Stimulated activated CD4-positive, alpha-beta T cell treated with anti-CD3 and anti-CD28 coated beads, Interleukin-2, amount 100 ng/mL, for 24 hours (primary cell): Measurements from ENCODE around the gene RABIF.
"Not testable (repeated sequence)": the region's sequence is repeated elsewhere in the genome, so short reads cannot be mapped to it uniquely, and the experiment has no call there.

ENCODE experiments used
- DNase-seq, 2 donors: peaks; one replicate each; pipeline ENCODE4 v3.0.0-alpha.2; 2020

RABIF gene

DNA sequence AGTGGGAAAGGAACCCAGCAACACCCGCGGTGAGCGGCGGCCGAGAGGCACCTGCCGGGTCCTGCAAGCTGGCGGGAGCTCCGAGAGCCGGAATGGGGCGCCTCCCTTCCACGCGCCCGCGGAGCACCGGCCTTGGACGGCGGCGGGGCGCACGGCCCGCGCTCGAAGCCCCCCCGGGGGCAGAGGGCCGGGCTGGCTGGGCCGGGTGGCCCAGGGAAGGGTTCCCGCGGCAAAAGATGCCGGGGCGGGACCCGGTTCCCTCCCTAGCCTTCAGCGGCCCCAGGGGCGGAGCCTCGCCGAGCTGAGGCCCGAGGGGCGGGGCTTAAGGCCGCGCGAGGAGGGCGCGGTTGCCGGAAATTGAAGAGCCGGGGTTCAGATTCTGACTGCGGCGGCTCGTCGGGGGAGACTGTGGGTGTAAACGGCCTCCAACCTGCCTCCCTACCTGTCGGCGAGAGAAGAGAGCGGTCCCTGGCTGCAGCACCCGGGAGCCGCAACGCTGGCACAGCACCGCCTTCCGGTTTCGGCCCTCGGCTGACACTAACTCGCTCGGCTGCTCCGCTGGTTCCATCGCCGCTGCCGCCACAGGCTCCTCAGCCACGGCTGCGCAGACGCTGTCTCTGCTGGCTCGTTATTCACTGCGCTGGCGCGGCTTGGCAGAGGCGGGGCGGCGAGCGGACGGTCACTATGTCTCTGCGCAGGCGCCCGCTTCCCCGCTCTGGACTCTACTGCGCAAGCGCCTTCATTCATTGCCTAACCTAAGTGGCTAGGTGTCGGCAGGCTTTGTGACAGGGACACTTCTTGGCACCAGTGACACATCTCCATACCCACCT, at the start of gene RABIF:
TSS of gene RABIF (minus strand) at position 619 of the 830 bp plus-strand sequence. CDS start at position 568, 51 bp downstream.
- peak; percentile 97 for DNase-seq

DNA sequence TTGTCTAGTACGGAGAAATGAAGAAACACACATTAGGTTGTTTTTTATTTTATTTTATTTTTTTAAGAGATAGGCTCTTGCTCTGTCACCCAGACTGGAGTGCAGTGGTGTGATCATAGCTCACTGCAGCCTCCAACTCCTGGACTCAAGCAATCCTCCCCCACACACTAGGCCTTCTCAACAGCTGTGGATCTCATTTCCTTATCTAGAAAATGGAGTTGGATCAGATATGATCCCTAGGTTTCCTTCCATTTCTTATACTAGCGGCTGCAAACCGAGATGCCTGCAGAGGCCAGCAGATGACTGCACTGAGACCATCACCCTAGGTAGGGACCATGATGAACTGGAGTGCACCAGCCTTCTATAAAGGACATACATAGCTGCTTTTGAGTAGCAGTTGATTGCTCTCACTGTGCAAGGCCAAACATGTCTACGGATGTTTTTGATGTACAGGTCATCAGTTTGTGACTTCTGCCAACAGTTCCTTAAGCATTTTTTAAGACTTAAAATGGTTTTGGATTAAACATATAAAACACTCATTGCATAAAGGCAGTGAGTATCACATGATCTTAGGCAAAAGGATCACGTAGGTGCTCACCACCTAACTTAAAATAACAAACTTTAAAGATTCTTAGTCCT, 49.5 kb upstream of the RABIF start:
- DNase-seq, result no peak

GRCh38 chr1:202936409-202936808, 47.5 kb upstream of the RABIF start:
- DNase-seq, result not testable (repeated sequence)

DNA sequence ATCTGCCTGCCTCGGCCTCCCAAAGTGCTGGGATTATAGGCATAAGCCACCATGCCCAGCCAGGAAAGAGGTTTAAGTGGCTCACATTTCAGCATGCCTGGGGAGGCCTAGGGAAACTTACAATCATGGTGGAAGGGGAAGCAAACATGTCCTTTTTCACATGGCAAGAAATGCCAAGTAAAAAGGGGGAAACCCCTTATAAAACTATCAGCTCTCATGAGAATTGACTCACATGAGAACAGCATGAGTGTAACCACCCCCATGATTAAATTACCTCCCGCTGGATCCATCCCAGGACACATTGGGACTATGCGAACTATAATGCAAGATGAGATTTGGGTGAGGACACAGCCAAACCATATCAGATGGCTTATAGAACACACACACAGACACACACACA, 46.9 kb upstream of the RABIF start:
- no peak for DNase-seq

GRCh38 chr1:202934755-202935154, 45.8 kb upstream of the RABIF start:
- no peak for DNase-seq

DNA sequence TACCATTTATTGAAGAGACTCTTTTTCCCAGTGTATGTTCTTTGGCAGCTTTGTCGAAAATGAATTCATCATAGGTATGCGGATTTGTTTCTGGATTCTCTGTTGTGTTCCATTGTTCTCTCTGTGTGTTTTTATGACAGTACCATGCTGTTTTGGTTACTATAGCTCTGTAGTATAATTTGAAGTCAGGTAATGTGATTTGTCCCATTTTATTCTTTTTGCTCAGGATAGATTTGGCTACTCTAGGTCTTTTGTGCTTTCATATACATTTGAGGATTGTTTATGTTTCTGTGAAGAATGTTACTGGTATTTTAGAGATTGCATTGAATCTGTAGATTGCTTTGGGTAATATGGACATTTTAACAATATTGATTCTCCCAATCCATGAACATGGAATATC, 43.5 kb upstream of the RABIF start:
- no peak for DNase-seq

DNA sequence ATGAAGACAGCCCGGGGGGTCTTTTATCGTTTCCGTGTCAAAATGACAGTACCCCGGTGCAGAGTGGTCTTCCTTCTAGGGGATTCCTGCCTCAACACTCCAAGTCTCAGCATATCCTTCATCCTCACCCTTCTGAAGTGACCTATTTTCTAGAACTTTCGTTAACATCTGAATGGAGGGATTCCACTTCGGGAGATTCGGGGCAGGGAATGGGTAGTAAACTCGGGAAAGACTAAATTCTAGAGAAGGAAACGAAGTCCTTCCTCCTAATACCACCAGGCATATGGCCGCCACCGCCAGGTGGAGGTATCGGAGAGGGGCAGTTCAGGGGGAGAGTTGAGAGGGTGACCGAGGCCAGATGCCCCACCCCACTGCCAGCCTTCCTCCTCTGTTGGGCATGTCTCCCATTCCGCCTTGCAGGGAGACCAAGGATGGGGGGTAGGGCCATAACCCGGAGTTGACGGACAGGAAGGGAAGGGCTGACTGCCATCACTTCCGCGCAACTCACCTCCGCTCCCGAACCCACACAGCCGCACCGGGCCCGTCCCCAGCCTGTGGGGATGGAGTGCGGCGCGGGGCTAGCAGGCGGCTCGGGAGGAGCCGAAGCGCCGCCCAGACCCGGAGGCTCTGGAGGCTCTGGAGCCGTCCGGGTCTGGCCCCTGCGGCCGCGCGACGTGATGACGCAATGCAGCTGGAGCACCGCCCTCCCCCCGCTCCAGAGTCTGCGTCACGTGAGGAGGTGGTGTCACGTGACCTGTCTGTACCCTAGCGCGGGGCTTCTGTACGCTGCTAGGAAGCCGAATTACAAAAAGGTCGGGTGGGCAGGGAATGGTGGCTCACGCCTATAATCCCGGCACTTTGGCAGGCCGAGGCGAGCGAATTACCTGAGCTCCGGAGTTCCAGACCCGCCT, 37.9 kb upstream of the RABIF start, which contains the start of gene KLHL12:
TSS of gene KLHL12 (minus strand) at position 654 of the 911 bp plus-strand sequence. CDS start 2,072 bp downstream, outside the sequence.
- DNase-seq, result peak; percentile 95 to 96

DNA sequence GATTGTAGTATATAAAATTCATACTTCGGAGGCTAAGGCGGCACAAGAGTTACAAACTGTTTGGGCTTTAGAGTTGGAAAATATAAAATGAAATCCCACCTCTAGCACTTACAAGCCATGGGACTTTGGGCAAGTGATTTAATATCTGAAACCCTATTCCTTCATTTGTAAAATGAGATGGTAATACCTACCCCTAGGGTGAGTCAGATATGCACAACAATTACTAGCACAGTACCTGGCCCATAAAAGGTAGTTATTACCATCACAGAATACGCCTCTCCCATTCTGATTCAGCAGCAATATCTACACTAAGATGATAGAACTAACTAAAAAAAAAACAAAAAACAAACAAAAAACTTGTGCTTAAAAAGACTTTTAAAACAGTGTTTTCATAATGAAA, 34.6 kb upstream of the RABIF start:
- no peak for DNase-seq

- DNase-seq, result no peak
These were observed 30.7 kb upstream of the RABIF start for GRCh38 chr1:202919615-202920014.

GRCh38 chr1:202915146-202915545, 26.2 kb upstream of the RABIF start:
- DNase-seq, result no peak

GRCh38 chr1:202912476-202912875, 23.5 kb upstream of the RABIF start:
- not testable (repeated sequence) for DNase-seq

DNA sequence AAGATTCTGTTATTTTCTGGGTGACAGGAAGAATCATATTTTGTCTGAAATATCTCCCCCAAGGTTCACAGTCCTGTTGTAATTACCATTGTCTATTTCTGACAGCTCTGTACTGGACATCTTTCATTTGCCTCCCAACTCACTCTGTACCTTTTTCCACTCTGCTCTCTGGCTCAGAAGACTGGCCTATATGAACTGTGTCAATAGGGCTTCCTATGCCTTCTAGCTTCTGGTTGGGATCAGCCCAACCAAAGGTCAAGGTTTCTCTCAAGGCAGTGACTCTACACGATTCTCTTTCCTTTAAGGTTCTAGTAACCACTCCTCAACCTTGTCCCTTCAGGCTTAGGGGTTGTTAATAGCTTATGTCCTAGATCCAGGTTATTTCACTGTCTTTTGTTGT, 20.5 kb upstream of the RABIF start:
- no peak for DNase-seq

- no peak for DNase-seq
These were observed 20.0 kb upstream of the RABIF start for GRCh38 chr1:202908998-202909397.

- DNase-seq, result no peak
These were observed 16.4 kb upstream of the RABIF start for GRCh38 chr1:202905331-202905730.

- DNase-seq, result not testable (repeated sequence)
These were observed 14.9 kb upstream of the RABIF start for GRCh38 chr1:202903808-202904207.

- DNase-seq, result no peak
These were observed 12.6 kb upstream of the RABIF start for GRCh38 chr1:202901555-202901954.

DNA sequence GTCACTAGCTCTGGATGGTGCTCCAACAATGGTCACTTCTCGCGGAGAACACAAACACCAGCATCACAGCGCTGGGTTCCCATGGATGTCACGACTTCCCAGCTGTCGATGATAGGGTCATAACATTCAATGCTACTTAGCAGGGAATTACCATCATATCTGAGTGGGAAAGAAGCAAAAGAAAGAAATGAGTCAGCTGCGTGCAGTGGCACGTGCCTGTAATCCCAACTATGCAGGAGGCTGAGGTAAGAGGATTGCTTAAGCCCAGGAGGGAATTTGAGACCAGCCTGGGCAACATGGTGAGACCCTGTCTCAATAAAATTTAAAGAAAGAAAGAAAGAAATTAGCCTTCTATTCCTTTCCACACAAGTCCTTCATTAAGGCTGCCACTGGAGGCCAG, 3.6 kb upstream of the RABIF start:
- no peak for DNase-seq

DNA sequence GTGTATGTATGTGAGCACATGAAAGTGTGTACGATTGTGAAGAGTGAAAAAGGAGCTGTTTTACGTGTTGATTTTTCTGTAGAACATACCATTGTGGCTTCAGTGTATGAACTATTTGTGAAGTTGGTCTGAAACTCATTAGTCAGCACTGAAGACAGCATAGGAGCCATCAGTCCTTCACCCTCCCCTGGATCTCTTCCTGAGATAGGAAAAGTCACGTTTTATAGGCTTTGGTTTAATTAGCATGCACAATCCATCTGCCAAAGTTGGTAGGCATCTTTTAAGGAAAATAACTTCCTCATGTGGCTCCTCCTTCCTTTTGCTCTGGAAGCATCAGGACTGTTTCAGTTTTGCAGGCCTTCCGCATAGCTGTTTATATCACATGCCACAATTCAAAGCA, 1.4 kb upstream of the RABIF start:
- no peak for DNase-seq

DNA sequence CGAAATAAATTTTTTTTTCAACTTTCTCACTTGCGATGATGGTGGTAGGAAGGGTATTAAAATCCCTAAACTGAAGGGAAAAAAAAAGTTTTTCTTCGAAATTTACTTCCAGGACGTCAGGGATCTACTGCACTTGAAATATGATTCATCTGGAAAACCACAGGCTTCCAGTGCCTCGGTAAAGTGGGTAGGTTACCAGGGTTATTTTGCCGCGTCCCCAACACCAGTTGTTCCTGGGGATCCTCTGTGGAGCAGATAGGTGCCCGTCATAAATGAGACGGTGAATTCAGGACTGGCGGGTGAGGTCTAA, 773 bp downstream of the RABIF start:
- no peak for DNase-seq

DNA sequence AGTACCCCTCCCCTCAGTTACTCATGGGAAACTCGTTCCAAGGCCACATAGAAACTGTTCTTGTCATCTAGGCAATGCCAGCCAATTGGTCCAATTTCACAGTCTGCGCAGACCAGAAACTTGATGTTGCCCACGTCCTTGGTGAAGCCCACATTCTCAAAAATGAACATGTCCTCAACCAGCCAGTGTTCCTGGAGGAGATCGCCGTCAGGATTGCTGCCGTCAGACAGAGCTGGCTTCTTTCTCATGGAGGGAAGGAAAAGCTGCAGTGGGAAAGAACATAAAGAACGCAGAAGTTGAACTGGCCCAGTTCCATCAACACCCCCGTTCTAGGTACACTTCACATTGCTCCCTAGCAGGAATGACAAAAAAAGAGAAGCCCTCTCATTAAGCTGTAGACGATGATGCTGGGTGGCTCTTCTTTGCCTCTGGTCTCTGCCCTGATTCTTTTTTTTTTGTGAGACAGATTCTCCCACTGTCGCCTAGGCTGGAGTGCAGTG, 7.9 kb downstream of the RABIF start:
- no peak for DNase-seq

- no peak for DNase-seq
These were observed 8.9 kb downstream of the RABIF start for GRCh38 chr1:202880062-202880461.

DNA sequence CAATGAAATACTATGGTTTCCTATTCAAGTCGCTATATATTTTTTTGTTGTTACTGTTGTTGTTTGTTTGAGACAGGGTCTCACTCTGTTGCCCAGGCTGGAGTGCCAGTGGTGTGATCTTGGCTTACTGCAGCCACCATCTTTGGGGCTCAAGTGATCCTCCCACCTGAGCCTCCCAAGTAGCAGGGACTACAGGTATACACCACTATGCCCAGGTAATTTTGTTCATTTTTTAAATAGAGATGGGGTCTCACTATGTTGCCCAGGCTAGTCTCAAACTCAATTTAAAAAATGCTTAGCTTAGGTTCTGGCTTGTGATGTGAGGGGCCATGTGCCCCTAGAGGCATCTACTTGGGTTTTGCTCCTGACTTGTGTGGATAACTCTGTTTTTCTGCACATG, 9.8 kb downstream of the RABIF start:
- DNase-seq, result no peak

DNA sequence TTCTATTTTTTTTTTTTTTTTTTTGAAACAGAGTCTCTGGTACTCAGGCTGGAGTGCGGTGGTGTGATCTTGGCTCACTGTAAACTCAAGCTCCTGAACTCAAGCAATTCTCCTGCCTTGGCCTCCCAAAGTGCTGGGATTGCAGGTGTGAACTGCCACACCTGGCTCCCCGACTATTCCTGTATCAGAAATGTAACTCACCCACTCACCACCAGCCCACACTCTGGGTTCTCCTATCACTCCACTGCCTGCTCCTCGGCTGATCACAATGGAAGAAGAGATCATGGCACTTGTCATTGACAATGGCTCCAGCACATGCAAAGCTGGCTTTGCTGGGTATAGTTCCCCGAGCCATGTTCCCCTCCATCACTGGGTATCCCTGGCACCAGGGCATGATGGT, 15.9 kb downstream of the RABIF start:
- DNase-seq, result no peak
